Gastroesophageal sphincter (tissue), 4 donors: ENCODE measurements around the gene TNFAIP8L3. TPM values are rescaled to one million over a fixed set of nuclear protein-coding genes. Genes with fewer than 3 reads are reported as not detected.
A peak's percentile ranks its signal among the peaks of the same experiment; 100 is the strongest.

ENCODE experiments used
- ATAC-seq: fragments of 150-250 bp; one replicate; pipeline ENCODE4 v1.9.1; 2016; ENCODE audit warnings: mild to moderate bottlenecking, moderate library complexity
- H3K27ac ChIP-seq, 4 donors: fragments of 200-600 bp; sonication (generic) in 3 of 4; 1 replicate in 3 of 4; 2 replicates in 1 of 4; pipeline ENCODE4 v1.5.1; 2016 to 2019
- H3K27me3 ChIP-seq: fragments of 200-600 bp; sonication (generic); one replicate; pipeline ENCODE4 v1.5.1; 2019
- H3K36me3 ChIP-seq, 2 donors: fragments of 200-600 bp; sonication (generic); one replicate each; pipeline ENCODE4 v1.5.1; 2019; ENCODE audit warnings: control low read depth in 1 of 2
- H3K4me1 ChIP-seq, 3 donors: fragments of 200-600 bp; sonication (generic); 1 replicate in 2 of 3; 2 replicates in 1 of 3; pipeline ENCODE4 v1.5.1; 2016 to 2019; ENCODE audit warnings: control low read depth in 2 of 3
- H3K4me3 ChIP-seq, 2 donors: fragments of 200-600 bp; sonication (generic); one replicate each; pipeline ENCODE4 v1.5.1; 2019; ENCODE audit warnings: mild to moderate bottlenecking in 1 of 2, moderate library complexity in 1 of 2
- H3K9me3 ChIP-seq, 3 donors: fragments of 200-600 bp; sonication (generic); one replicate each; pipeline ENCODE4 v1.5.1; 2017 to 2019; ENCODE audit warnings: control low read depth in 2 of 3
- EP300 ChIP-seq: sonication (generic); formaldehyde crosslinking; IDR thresholded peaks from one replicate; pipeline ENCODE4 v1.6.1; 2017; ENCODE audit warnings: antibody characterized with exemption, mild to moderate bottlenecking
- POLR2A ChIP-seq, 2 donors: fragments of 450-650 bp; IDR thresholded peaks; one replicate each; pipeline ENCODE4 v1.6.1; 2017; ENCODE audit warnings: antibody characterized with exemption in 2 of 2, mild to moderate bottlenecking in 2 of 2, moderate library complexity in 1 of 2
- POLR2AphosphoS5 ChIP-seq: sonication (generic); formaldehyde crosslinking; IDR thresholded peaks from one replicate; pipeline ENCODE4 v1.6.1; 2017; ENCODE audit warnings: antibody characterized with exemption
- WGBS, 2 donors: methylation state at CpG; one replicate each; pipeline ENCODE4 v1.1.5; 2018; ENCODE audit warnings: low coverage in 1 of 2; 5-methylcytosine and 5-hydroxymethylcytosine counted together
- total RNA-seq, 4 donors: library from RNA; depleted of rRNA; stranded (reverse); fragments of >200 nt; gene quantifications; one replicate each; pipeline ENCODE4 v1.1.0, GENCODE V29; 2016
- TF ChIP-seq, protein P1 (sequence below), 4 experiments: fragments of 200-600 bp in 2 of 4; fragments of 450-650 bp in 2 of 4; sonication (generic) in 1 of 4; IDR thresholded peaks; one replicate each; pipeline ENCODE4 v1.5.1; 2017 to 2019; ENCODE audit warnings: antibody characterized with exemption in 4 of 4, mild to moderate bottlenecking in 2 of 4, moderate library complexity in 2 of 4

The TNFAIP8L3 gene
- total RNA-seq, 4 donors from 2014 or later, result 17.1 to 31.7 (median 23.9) TPM

GRCh38 chr15:51132384-51133139, 37.9 kb upstream of the TNFAIP8L3 start:
- whole genome bisulfite sequencing, 2 donors, result 8 to 64% methylated on average over 4 to 5 of the region's 6 CpGs
- TF ChIP-seq, protein P1, sequence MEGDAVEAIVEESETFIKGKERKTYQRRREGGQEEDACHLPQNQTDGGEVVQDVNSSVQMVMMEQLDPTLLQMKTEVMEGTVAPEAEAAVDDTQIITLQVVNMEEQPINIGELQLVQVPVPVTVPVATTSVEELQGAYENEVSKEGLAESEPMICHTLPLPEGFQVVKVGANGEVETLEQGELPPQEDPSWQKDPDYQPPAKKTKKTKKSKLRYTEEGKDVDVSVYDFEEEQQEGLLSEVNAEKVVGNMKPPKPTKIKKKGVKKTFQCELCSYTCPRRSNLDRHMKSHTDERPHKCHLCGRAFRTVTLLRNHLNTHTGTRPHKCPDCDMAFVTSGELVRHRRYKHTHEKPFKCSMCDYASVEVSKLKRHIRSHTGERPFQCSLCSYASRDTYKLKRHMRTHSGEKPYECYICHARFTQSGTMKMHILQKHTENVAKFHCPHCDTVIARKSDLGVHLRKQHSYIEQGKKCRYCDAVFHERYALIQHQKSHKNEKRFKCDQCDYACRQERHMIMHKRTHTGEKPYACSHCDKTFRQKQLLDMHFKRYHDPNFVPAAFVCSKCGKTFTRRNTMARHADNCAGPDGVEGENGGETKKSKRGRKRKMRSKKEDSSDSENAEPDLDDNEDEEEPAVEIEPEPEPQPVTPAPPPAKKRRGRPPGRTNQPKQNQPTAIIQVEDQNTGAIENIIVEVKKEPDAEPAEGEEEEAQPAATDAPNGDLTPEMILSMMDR (IDR thresholded peaks at IDR 0.05), result peak; percentile 67 to 86 (median 76)
- TF ChIP-seq POLR2AphosphoS5 (peak; percentile 15), POLR2A (IDR thresholded peaks at IDR 0.05) (no peak)
- ATAC-seq, result peak; percentile 92

GRCh38 chr15:51131596-51132290, 37.0 kb upstream of the TNFAIP8L3 start:
- WGBS, 2 donors, result 57 to 90% methylated on average over 1 to 3 of the region's 4 CpGs
- no peak overlapping the region for H3K27ac ChIP-seq
- TF ChIP-seq EP300, result no peak
- TF ChIP-seq, protein P1 (IDR thresholded peaks at IDR 0.05), result no peak
- no peak for TF ChIP-seq POLR2A (IDR thresholded peaks at IDR 0.05)
- TF ChIP-seq POLR2AphosphoS5, result no peak

More at GRCh38 chr15:51132384-51133139, 37.9 kb upstream of the TNFAIP8L3 start:
- H3K9me3 ChIP-seq, result no peaks in the 10 kb centered on the region
- no peaks in the 10 kb centered on the region for H3K27me3 ChIP-seq
- H3K4me1 ChIP-seq, result peaks cover 8 to 16% (median 12%) of the 10 kb centered on the region in 3 donors
- no peaks in the 10 kb centered on the region for H3K36me3 ChIP-seq
- no peak overlapping the region for H3K4me3 ChIP-seq
- peak overlapping the region in 3 of 4 donors; percentile 47 to 52 (median 48) for H3K27ac ChIP-seq

DNA sequence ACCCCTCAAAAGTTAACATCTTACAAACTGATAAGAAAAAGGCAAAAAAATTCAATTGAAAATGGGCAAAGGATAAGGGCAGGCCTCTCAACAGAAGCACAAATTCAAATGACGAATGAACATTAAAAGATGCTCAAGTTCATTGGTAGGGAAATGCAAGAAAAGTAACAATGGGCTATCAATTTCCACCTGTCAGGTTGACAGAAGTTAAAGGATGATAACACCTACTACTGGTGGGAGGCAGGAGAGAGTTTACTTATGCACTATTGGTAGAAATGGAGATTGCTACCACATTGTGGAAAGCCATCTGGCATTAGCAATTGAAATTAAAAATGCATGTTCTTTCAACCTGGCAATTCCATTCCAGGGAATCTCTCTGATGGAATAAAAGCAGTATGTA, 35.6 kb upstream of the TNFAIP8L3 start:
- peaks cover 8 to 16% (median 12%) of the 10 kb centered on the region in 3 donors for H3K4me1 ChIP-seq
- no peak for ATAC-seq
- no peak overlapping the region for H3K4me3 ChIP-seq
- H3K9me3 ChIP-seq, result no peaks in the 10 kb centered on the region
- no peaks in the 10 kb centered on the region for H3K27me3 ChIP-seq
- H3K27ac ChIP-seq, result no peak overlapping the region
- no peaks in the 10 kb centered on the region for H3K36me3 ChIP-seq
- WGBS, 2 donors, result 92 to 100% methylated on average over 1 of the region's 1 CpG
- TF ChIP-seq, protein P1 (IDR thresholded peaks at IDR 0.05), result no peak
- TF ChIP-seq POLR2AphosphoS5, result no peak
- TF ChIP-seq EP300, result no peak
- no peak for TF ChIP-seq POLR2A (IDR thresholded peaks at IDR 0.05)

More at GRCh38 chr15:51131596-51132290, 37.0 kb upstream of the TNFAIP8L3 start:
- no peak for ATAC-seq
- H3K9me3 ChIP-seq, result no peaks in the 10 kb centered on the region
- no peaks in the 10 kb centered on the region for H3K36me3 ChIP-seq
- peaks cover 8 to 16% (median 12%) of the 10 kb centered on the region in 3 donors for H3K4me1 ChIP-seq
- no peak overlapping the region for H3K4me3 ChIP-seq
- H3K27me3 ChIP-seq, result no peaks in the 10 kb centered on the region

GRCh38 chr15:51129535-51130188, 35.0 kb upstream of the TNFAIP8L3 start:
- WGBS, 2 donors, result 59 to 81% methylated on average over 4 of the region's 5 CpGs
- no peaks in the 10 kb centered on the region for H3K27me3 ChIP-seq
- no peak for ATAC-seq
- H3K4me1 ChIP-seq, result peaks cover 8 to 16% (median 12%) of the 10 kb centered on the region in 3 donors
- H3K36me3 ChIP-seq, result no peaks in the 10 kb centered on the region
- no peak overlapping the region for H3K27ac ChIP-seq
- TF ChIP-seq EP300 (no peak), POLR2AphosphoS5 (no peak), POLR2A (IDR thresholded peaks at IDR 0.05) (no peak)
- TF ChIP-seq, protein P1 (IDR thresholded peaks at IDR 0.05), result no peak
- no peak overlapping the region for H3K4me3 ChIP-seq
- H3K9me3 ChIP-seq, result no peaks in the 10 kb centered on the region
